PC-3 (cell line): ENCODE measurements around the gene PITPNM2.

Source experiments
- CTCF ChIP-seq: fragments of 300-600 bp; sonication (generic); conservative IDR thresholded peaks from 2 replicates; pipeline ENCODE4 v1.5.1; 2017; ENCODE audit warnings: antibody characterized with exemption, low read depth, mild to moderate bottlenecking, low read length
- EZH2 ChIP-seq: fragments of 300-600 bp; sonication (generic); IDR thresholded peaks from one replicate; pipeline ENCODE4 v1.6.1; 2017; ENCODE audit warnings: antibody characterized with exemption, mild to moderate bottlenecking, low read length; ENCODE audit not compliant: unreplicated experiment
- EZH2phosphoT487 ChIP-seq: fragments of 300-600 bp; sonication (generic); IDR thresholded peaks from 2 replicates; pipeline ENCODE4 v1.6.1; 2018; ENCODE audit warnings: mild to moderate bottlenecking, antibody characterized with exemption, low read length, borderline replicate concordance

GRCh38 chr12:123102366-123102765, 48.5 kb downstream of the PITPNM2 start:
- no peak for TF ChIP-seq CTCF
- TF ChIP-seq EZH2 = no peak
- no peak for TF ChIP-seq EZH2phosphoT487
